Measurements from ENCODE around the gene SLC13A2.

The SLC13A2 gene

GRCh38 chr17:28511858-28512461 is 38.5 kb downstream of the SLC13A2 start:
- DNase-seq (ENCODE audit: extremely low read depth, insufficient read length) = no peak
- H3K4me3 ChIP-seq (replicated peaks; ENCODE audit: low read depth, low read length) = no peak overlapping the region
- H3K36me3 ChIP-seq (ENCODE audit: control insufficient read depth, insufficient read depth, low read length) = no peaks in the 10 kb centered on the region
- no peak for TF ChIP-seq CTCF (IDR thresholded peaks at IDR 0.05; ENCODE audit: insufficient read depth, low read length, poor library complexity, severe bottlenecking)
- H3K27me3 ChIP-seq (replicated peaks; ENCODE audit: control insufficient read depth, insufficient read depth, low read length) = no peaks in the 10 kb centered on the region; the same call in none of the 2 replicates

- TF ChIP-seq CTCF (IDR thresholded peaks at IDR 0.05; ENCODE audit: insufficient read depth, low read length, poor library complexity, severe bottlenecking) = no peak
- Histone ChIP-seq H3K4me3 (replicated peaks; ENCODE audit: low read depth, low read length) (no peak overlapping the region), H3K36me3 (ENCODE audit: control insufficient read depth, insufficient read depth, low read length) (no peaks in the 10 kb centered on the region), H3K27me3 (replicated peaks; ENCODE audit: control insufficient read depth, insufficient read depth, low read length) (no peaks in the 10 kb centered on the region; the same call in none of the 2 replicates)
- no peak for DNase-seq (ENCODE audit: extremely low read depth, insufficient read length)
These were observed 40.0 kb downstream of the SLC13A2 start for GRCh38 chr17:28513476-28513875.

- no peak for DNase-seq (ENCODE audit: extremely low read depth, insufficient read length)
- no peaks in the 10 kb centered on the region for H3K36me3 ChIP-seq (ENCODE audit: control insufficient read depth, insufficient read depth, low read length)
- H3K4me3 ChIP-seq (replicated peaks; ENCODE audit: low read depth, low read length) = no peak overlapping the region
These were observed 41.1 kb downstream of the SLC13A2 start for GRCh38 chr17:28514561-28515002.

GRCh38 chr17:28515518-28515917 is 42.1 kb downstream of the SLC13A2 start:
- TF ChIP-seq CTCF (IDR thresholded peaks at IDR 0.05; ENCODE audit: insufficient read depth, low read length, poor library complexity, severe bottlenecking) = no peak
- Histone ChIP-seq H3K27me3 (replicated peaks; ENCODE audit: control insufficient read depth, insufficient read depth, low read length) (no peaks in the 10 kb centered on the region; the same call in none of the 2 replicates), H3K4me3 (replicated peaks; ENCODE audit: low read depth, low read length) (no peak overlapping the region), H3K36me3 (ENCODE audit: control insufficient read depth, insufficient read depth, low read length) (no peaks in the 10 kb centered on the region)
- no peak for DNase-seq (ENCODE audit: extremely low read depth, insufficient read length)

More at GRCh38 chr17:28514561-28515002, 41.1 kb downstream of the SLC13A2 start:
- no peaks in the 10 kb centered on the region; the same call in none of the 2 replicates for H3K27me3 ChIP-seq (replicated peaks; ENCODE audit: control insufficient read depth, insufficient read depth, low read length)
- TF ChIP-seq CTCF (IDR thresholded peaks at IDR 0.05; ENCODE audit: insufficient read depth, low read length, poor library complexity, severe bottlenecking) = no peak

- DNase-seq (ENCODE audit: extremely low read depth, insufficient read length) = no peak
- no peak overlapping the region for H3K4me3 ChIP-seq (replicated peaks; ENCODE audit: low read depth, low read length)
- TF ChIP-seq CTCF (IDR thresholded peaks at IDR 0.05; ENCODE audit: insufficient read depth, low read length, poor library complexity, severe bottlenecking) = no peak
These were observed 44.7 kb downstream of the SLC13A2 start for GRCh38 chr17:28518132-28518531.

More at GRCh38 chr17:28518132-28518531, 44.7 kb downstream of the SLC13A2 start:
- no peaks in the 10 kb centered on the region for H3K36me3 ChIP-seq (ENCODE audit: control insufficient read depth, insufficient read depth, low read length)
- H3K27me3 ChIP-seq (replicated peaks; ENCODE audit: control insufficient read depth, insufficient read depth, low read length) = no peaks in the 10 kb centered on the region; the same call in none of the 2 replicates

Data from GM06990 (cell line).